Tongue (tissue), 2 donors: ENCODE results near the gene MAN2B2. TPM values are rescaled to one million over a fixed set of nuclear protein-coding genes. Genes with fewer than 3 reads are reported as not detected.

Experiments
- DNase-seq: peaks from one replicate; pipeline ENCODE4 v3.0.0-alpha.2; 2015
- total RNA-seq: library from RNA; depleted of rRNA; stranded (reverse); fragments of >200 nt; gene quantifications from one replicate; pipeline ENCODE4 v1.2.3, GENCODE V29; 2014

Gene MAN2B2
- total RNA-seq, 1 donor from 2014 or later: 8.4 TPM

DNA sequence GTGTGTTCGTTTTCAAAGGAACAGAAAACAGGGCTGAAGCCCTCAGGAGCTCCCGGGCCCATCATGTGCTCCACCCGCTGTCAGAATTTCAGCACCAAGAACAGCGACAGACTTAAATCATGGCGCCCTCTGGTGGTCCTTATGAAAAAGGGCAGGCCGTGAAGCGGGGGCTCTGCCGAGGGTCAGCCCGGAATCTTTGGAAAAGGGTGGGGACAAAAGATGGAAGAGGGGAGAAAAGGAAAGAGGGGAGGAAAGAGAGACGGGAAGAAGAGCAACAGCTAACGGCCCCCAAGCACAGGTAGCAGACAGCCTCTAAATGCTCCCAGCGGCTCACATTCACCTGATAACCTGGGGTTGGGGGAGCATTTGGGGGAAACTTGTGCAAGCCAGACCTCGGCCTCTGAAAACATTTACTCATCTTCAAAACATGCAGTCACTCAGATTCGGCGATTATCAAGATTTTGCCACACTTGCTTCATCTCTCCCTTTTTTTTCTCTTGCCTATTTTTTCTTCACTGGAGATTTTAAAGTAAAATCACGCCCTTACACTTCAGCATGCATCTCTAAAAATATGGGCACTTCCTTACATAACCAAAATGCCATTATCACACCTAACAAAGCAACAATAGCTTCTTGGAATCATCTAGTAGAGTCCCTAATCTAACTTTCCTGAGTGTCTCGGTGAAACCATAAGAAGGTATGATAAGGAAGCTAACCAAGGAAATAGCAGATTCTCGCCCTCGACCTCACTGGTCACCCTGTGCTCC, 28.1 kb upstream of the MAN2B2 start:
- DNase-seq: peak; percentile 89

GRCh38 chr4:6548201-6548881, 26.6 kb upstream of the MAN2B2 start:
- DNase-seq: peak; percentile 19

DNA sequence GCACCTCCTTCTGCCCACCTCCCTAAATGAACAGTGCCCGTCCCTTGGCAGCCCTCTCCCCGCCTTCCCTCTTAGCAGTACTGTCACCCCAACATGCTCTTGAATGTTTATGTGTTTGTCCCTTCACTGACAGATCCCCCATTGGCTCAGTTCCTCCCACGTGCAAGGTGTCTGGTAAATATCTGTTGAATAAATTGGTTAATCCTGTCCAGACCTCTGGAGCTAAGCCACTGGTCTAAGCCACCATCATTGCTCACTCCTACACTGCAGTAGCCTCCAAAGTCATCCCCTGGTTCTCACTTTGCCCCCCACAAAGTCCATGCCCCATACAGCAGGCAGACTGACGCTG, 26.1 kb upstream of the MAN2B2 start:
- no peak for DNase-seq

- no peak for DNase-seq
These were observed 25.5 kb upstream of the MAN2B2 start for GRCh38 chr4:6549445-6549844.

GRCh38 chr4:6549890-6550620, 24.9 kb upstream of the MAN2B2 start:
- DNase-seq: no peak

GRCh38 chr4:6550821-6551220, 24.2 kb upstream of the MAN2B2 start:
- DNase-seq: no peak

DNA sequence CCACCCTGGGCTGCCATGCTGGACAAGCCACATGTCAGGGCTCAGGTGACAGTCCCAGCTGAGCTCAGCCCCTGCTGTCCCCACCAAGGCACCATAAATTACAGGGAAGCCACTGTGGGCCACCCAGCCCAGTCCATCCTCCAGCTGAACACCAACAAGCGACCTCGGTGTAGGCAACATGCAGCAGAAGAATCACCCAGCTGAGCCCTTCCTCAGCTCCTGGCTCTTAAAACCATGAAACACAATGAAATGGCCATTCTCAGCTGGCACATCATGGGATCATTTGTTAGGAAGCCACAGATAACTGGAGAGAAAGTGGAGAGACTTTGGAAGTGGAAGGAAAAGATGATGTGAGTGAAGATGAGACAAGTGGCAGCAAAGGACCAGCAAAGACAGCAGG, 23.3 kb upstream of the MAN2B2 start:
- DNase-seq: no peak

DNA sequence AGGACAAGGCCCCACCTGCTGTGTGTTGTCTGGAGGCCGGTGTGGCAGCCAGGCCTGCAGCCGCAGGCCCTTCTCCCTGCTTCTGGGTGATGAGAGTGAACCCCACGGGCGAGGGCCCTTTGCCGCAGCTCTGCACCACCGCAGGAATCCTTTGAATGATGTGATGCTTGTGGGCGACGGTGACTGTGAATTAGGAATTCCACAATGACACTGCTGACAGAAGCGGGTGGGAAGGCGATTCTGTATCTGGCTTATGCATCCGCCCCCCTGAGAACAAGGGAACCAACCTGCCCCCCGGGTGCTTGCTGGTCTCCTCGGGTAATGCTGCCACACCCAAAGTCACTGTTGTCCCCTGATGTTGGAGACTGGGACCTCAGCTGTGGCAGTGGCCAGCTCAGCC, 19.5 kb upstream of the MAN2B2 start:
- DNase-seq: no peak

DNA sequence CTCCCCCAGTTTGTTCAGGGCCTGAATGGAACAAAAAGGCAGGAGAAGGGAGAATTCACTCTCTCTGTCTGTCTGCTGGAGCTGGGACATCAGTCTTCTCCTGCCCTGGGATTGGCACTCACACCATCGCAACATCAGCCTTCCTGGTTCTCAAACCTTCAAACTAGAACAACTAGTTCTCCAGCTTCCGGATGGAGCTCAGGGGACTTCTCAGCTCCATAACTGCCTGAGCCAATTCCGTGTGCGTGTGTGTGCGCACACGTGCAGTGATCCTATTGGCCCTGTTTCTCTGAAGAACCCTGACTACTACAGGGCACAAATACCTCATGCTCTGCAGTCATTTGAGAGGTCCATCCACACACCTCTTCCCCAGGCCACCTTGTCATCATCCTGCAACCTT, 18.7 kb upstream of the MAN2B2 start:
- no peak for DNase-seq

DNA sequence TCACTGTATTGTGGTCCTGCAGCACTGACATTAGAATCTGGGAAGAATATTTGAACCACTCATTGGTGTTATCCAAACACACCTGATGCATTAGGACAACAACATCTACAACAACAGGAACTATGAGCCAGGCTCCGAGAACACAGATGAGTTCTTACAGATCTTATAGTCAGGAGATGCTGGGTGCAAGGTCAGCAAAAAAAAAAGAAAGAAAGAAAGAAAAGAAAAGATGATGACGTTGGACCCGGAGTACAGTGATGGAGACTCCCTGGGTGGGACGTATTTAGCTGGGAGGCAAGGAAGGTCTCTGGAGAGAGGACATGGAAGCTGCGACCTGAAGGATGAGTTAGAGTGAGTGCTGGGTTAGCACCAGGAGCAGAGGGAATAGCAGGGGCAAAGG, 17.8 kb upstream of the MAN2B2 start:
- no peak for DNase-seq

DNA sequence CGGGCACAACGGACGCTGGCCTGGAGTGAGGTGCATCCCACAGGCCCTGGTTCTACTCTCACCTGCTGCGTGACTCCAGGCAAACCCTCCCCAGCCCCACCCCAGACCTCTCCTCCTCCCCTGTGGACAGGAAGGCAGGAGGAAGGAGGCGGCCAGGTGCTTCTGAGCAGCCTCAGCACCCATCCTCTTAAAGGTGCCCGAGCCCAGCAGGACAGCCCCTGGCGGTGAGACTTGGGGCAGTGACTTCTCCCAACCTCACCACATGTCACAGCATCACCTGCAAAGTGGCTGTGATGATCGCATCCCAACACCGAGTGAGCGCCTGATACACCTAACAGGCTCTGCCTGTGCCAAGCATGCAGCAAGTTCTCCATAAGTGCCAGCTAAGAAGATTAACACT, 17.1 kb upstream of the MAN2B2 start:
- DNase-seq: no peak

DNA sequence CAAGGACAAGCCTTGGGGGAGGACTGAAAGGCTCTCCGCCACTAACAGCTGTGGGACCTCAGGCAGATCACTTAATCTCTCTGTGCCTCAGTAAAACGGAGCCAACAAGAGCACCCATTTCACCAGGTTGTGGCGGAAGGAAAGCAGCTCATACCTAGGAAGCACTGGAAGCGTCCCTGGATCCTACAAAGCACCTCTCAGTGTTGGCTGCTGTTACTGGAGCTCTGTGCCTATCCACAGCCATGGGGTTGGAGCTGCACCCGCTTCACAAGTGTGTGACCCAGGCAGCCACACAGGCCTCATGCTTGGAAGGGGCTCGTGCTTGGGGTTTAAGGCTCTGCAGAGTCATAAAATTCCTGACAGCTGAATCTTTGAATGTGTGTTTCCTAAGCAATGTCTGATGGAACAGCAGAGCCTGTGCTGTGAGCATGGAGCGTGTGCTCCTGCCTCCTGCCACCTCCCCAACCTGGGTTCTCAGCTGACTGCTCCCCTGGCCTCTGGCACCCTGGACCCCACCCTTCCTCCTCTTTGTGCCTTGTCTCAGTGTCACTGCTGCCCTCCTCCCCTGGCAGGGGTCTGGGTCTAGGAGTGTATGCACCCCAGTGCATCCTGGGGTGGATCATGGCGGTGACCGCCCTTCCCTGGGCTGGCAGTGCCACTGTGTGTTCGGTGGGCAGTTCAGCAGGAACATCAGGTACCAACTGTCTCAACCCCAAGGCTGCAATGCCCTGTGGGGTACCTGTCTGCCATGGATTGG, 14.4 kb upstream of the MAN2B2 start:
- DNase-seq: no peak

DNA sequence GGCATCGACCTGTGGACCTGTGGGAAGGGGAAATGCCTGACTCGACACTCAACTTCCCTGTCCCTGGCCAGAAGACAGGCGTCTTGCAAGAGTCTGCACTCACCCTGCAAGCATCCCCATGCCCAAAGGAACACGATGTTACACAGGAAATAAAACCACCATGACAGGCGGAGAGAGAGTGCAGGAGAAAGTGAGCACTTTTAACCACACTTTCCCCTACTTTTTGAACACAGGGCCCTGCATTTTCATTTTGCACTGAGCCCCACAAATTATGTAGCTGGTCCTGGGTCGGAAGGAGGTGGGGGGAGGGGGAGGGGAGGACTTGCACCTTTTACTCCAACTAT, 13.8 kb upstream of the MAN2B2 start:
- no peak for DNase-seq

DNA sequence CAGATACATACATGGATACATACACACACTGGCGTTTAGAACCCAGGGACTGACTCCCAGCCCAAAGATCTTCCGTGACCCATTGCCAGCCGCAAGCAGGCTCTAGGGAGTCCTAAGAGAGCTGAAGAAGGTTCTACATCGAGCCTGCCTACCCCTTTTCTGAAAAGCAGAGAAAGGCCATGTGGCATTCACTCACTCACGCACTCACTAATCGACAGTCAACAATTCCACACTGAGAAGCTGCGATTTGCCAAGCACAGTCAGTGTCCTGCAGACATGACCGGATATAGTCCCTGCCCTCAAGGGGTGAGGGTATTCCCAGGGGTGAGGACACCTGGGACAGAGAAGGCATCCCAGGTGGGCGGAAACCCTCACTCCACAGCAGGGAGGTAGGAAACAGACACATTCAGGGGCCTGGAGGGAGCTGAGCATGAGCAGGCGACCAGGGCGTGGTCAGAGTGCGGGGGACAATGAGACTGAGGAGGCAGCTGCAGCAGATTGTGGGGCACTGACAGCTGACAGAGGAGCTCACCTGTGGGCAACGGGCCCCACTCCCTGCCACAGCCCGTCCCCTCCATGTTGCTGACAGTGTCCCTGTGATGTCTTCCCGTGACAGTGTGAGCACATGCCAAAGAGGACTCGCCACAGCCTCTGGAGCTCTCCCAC, 13.2 kb upstream of the MAN2B2 start:
- DNase-seq: no peak

DNA sequence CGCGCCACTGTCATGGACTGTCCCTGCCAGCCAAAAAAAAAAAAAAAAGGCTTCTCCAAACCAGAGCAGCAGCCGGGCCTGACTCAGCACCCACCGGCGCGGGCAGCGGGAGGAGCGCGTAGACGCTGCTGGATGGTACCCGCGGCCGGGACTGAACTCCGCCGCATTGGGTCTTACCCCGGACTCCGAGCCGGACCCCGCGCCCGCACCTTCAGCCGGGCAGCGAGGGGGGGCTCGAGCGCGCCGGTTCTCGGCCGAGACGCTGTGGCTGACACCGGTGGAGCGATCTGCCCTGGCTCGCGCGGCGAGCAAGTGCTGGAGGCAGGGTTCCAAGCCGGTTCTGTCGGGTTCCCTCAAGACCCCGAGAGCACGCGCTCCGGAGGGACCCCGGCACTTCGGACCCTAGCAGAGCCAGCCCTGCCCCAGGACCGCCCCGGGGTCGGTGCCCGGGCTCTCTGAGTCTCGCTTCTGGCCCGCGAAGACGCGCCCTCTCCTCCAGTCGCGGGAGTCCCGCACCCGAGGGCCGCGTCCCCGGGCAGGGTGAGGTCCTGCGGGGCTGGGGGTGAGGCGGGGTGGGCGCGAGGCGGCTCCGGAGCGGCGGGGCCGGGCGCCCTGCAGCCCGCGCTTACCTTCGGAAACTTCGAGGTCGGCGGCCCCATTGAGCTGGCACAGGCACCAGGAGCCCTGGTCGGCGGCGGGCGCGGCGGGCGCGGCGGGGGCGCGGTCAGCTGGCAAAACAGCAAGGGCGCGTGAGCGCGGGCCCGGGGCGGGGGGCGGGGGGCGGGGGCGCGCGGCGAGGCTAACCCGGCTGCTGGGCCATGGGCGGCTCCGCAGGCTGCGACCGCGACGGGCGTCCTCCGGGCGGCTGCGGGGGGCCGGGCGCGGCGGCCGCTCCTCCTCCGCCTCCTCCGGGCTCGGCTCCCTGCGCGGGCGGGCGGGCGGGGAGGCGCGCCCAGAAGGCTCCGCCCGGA, 11.8 kb upstream of the MAN2B2 start:
- DNase-seq: peak; percentile 9

DNA sequence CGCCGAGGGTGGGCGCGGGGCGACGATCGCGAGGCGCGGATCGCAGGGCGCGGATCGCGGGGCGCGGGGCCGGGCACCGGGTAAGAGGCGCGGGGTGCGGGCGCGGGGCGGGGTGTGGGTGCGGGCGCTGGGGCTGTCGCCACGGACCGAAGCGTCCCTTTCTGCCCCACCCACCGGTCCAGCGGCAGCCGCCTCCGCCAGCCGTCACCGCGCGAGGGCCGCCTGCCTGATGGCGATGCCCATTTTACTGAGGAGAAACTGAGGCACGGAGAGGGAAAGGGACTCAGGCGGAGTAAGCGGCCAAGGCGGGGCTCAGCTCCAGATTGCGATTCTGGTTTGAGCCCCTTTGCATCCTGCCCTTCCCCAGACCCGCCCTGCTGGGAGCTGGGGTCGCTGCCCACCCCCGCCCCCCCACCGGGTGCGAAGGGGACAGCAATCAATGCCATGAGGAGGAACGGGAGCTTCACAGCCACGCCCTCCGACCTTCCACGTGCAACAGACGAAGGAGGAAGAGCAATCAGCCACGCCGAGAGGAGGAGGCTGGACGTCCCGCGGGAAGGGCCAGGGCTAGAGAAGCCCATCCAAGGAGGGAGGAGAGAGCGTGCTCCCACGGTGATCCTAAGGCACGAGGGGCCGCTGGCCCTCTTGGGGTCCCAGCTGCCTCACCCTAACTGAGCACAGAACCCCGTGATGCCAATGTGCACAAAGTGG, 10.9 kb upstream of the MAN2B2 start:
- DNase-seq: no peak

- no peak for DNase-seq
These were observed 9.1 kb upstream of the MAN2B2 start for GRCh38 chr4:6565691-6566390.

DNA sequence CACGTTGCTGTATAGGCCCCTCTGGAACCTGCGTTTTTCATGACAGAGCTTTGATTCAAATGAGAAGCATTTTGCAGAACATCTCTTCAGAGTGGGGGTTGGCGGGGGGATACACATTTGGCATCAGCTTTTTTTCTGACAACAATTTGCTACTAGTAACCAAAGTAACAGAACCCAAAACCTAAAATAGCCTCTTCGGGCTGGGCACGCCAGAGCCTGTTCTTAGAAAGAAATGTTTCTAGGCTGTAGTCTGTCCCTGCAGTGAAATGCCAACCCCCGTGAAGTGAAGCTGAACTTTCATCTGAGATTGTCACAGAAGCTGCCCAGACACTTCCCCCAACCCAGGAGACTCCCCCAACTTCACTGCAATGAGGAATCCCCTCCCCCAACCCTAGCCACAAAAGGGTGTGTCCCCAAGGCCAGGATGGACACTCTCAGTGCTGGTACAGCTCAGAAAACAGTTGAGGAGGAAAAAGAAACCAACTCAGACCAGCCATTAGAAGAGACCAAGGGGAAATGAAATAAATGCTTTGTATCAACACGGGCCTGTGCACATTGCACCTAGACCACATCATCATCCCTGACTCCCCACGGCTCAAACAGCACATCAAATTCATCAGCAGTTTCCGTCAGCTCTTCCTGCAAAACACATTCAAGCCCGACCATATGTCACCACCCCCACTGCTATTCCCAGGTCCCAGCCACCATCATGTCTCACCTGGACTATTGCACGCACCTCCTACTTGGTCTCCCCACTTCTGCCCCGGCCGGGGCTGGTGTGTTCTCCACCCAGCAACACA, 8.4 kb upstream of the MAN2B2 start:
- no peak for DNase-seq

- no peak for DNase-seq
These were observed 7.8 kb upstream of the MAN2B2 start for GRCh38 chr4:6567218-6567617.
